ENCODE data around the gene SHANK3. TPM values are rescaled to one million over a fixed set of nuclear protein-coding genes. Genes with fewer than 3 reads are reported as not detected.

Gene SHANK3
- total RNA-seq, 4 donors from 2014 or later = 2.7 to 30.3 (median 6.3) TPM

DNA sequence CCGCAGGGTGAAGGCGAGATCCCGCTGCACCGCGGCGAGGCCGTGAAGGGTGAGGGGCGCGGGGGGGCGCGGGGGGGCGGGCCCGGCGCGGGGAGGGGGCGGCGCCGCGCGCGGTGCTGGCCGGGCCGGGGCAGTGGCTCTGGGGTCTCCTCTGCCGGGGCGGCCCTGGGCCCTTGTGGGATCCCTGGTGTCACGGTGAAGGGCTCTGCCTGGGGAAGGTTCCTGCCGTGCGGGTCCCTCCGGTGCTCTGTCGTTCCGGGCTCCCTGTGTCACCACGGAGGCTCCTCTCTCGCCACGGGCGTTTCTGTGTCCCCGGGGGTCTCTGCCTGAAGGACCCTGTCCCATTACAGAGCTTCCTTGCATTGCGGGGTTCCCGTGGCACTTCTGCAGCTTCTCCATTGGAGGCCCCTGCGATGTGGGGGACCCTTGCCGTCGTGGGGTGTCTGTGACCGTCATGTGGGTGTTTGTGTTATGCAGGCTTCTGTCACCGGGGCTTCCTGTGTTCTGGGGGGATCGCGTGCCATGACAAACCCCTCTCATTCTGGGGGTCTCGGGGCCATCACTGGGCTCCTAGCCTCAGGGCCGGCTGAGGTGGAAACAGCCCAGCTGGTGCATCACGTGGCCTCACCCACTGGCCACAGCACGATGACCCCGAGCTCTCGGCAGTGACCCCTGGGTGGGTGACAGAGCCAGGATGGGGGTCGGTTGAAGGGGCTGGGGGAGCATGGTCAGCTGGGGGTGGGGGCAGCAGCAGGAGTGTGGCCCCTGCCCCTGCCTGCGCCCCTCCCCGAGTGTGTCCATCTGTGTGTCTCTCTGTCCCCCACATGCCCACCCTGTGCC lies 25.3 kb downstream of the SHANK3 start:
- Histone ChIP-seq H3K9me3 (no peaks in the 10 kb centered on the region), H3K36me3 (no peaks in the 10 kb centered on the region), H3K4me3 (peak overlapping the region in 3 of 4 donors; percentile 5 to 53 (median 39)), H3K4me1 (peaks cover 0 to 12% (median 8%) of the 10 kb centered on the region in 4 donors), H3K27me3 (no peaks in the 10 kb centered on the region), H3K27ac (no peak overlapping the region)
- WGBS, 2 donors (ENCODE audit: low coverage in 1 of 2) = 45 to 82% methylated on average over 16 to 43 of the region's 54 CpGs
- in situ Hi-C loops (cut with MboI; ENCODE audit: low pct_ligation_motif_present in 1 of 4, low pct_unique_long_range_greater_than_20kb in 1 of 4, low sequenced_read_pairs in 3 of 4) (no loop called here), intact Hi-C loops (cut with DNase I; ENCODE audit: low total_unique reads) (no loop called here)
- TF ChIP-seq CTCF (IDR thresholded peaks at IDR 0.05) = no peak
- TF ChIP-seq POLR2A (IDR thresholded peaks at IDR 0.05) = no peak
- TF ChIP-seq EP300 (IDR thresholded peaks at IDR 0.05; ENCODE audit: low read depth) = no peak
- no peak for TF ChIP-seq POLR2AphosphoS5 (IDR thresholded peaks at IDR 0.05)
- DNase-seq = no peak

DNA sequence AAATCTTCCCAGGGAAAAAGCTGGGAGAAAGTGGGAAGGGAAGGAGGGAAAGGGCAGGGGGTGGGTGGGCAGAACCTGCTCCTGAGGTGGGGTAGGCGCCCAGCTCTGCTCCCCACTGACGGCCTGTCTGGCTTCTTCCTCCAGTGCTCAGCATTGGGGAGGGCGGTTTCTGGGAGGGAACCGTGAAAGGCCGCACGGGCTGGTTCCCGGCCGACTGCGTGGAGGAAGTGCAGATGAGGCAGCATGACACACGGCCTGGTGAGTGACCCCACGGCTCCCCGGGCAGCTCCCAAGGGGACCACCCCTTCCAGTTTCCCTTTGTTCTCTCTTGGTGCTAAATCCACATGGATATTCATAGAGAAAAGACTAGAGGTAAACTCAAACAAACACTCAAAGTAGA lies 25.9 kb downstream of the SHANK3 start:
- Histone ChIP-seq H3K36me3 (no peaks in the 10 kb centered on the region), H3K4me3 (no peak overlapping the region), H3K9me3 (no peaks in the 10 kb centered on the region), H3K27me3 (no peaks in the 10 kb centered on the region), H3K4me1 (peaks cover 0 to 12% (median 8%) of the 10 kb centered on the region in 4 donors), H3K27ac (no peak overlapping the region)
- in situ Hi-C loops (cut with MboI; ENCODE audit: low pct_ligation_motif_present in 1 of 4, low pct_unique_long_range_greater_than_20kb in 1 of 4, low sequenced_read_pairs in 3 of 4) (no loop called here), intact Hi-C loops (cut with DNase I; ENCODE audit: low total_unique reads) (no loop called here)
- 73% methylated on average over 12 of the region's 12 CpGs; no CpG with 5 or more reads in 1 of the 2 donors for WGBS, 2 donors (ENCODE audit: low coverage in 1 of 2)
- TF ChIP-seq CTCF (IDR thresholded peaks at IDR 0.05) (no peak), POLR2AphosphoS5 (IDR thresholded peaks at IDR 0.05) (no peak), EP300 (IDR thresholded peaks at IDR 0.05; ENCODE audit: low read depth) (no peak), POLR2A (IDR thresholded peaks at IDR 0.05) (no peak)
- no peak for DNase-seq

GRCh38 chr22:50699001-50699755 lies 26.6 kb downstream of the SHANK3 start:
- Histone ChIP-seq H3K27ac (no peak overlapping the region), H3K27me3 (no peaks in the 10 kb centered on the region), H3K36me3 (no peaks in the 10 kb centered on the region), H3K9me3 (no peaks in the 10 kb centered on the region), H3K4me3 (no peak overlapping the region), H3K4me1 (peaks cover 0 to 12% (median 8%) of the 10 kb centered on the region in 4 donors)
- no peak for DNase-seq
- intact Hi-C loops (cut with DNase I; ENCODE audit: low total_unique reads) (no loop called here), in situ Hi-C loops (cut with MboI; ENCODE audit: low pct_ligation_motif_present in 1 of 4, low pct_unique_long_range_greater_than_20kb in 1 of 4, low sequenced_read_pairs in 3 of 4) (no loop called here)
- 82% methylated on average over 14 of the region's 15 CpGs; no CpG with 5 or more reads in 1 of the 2 donors for WGBS, 2 donors (ENCODE audit: low coverage in 1 of 2)
- no peak for TF ChIP-seq CTCF (IDR thresholded peaks at IDR 0.05)
- no peak for TF ChIP-seq POLR2AphosphoS5 (IDR thresholded peaks at IDR 0.05)
- TF ChIP-seq POLR2A (IDR thresholded peaks at IDR 0.05) = no peak
- no peak for TF ChIP-seq EP300 (IDR thresholded peaks at IDR 0.05; ENCODE audit: low read depth)

- Histone ChIP-seq H3K27ac (no peak overlapping the region), H3K36me3 (no peaks in the 10 kb centered on the region), H3K4me1 (peaks cover 0 to 12% (median 8%) of the 10 kb centered on the region in 4 donors), H3K4me3 (no peak overlapping the region), H3K27me3 (no peaks in the 10 kb centered on the region), H3K9me3 (no peaks in the 10 kb centered on the region)
- no peak for TF ChIP-seq CTCF (IDR thresholded peaks at IDR 0.05)
- no peak for TF ChIP-seq POLR2A (IDR thresholded peaks at IDR 0.05)
- no peak for TF ChIP-seq POLR2AphosphoS5 (IDR thresholded peaks at IDR 0.05)
- TF ChIP-seq EP300 (IDR thresholded peaks at IDR 0.05; ENCODE audit: low read depth) = no peak
- no peak for DNase-seq
- 77 to 85% methylated on average over 3 to 13 of the region's 15 CpGs for WGBS, 2 donors (ENCODE audit: low coverage in 1 of 2)
- intact Hi-C loops (cut with DNase I; ENCODE audit: low total_unique reads) (no loop called here), in situ Hi-C loops (cut with MboI; ENCODE audit: low pct_ligation_motif_present in 1 of 4, low pct_unique_long_range_greater_than_20kb in 1 of 4, low sequenced_read_pairs in 3 of 4) (no loop called here)
Observed at GRCh38 chr22:50699756-50700386, 27.2 kb downstream of the SHANK3 start.

Data from transverse colon (tissue), 4 donors.